Parathyroid adenoma (tissue), 2 donors: ENCODE results near the gene NHERF1.

Experiments
- H2AFZ ChIP-seq: fragments of 300-600 bp; sonication (generic); one replicate; pipeline ENCODE4 v1.7.0; 2017; ENCODE audit warnings: antibody characterized with exemption, mild to moderate bottlenecking
- H3K27ac ChIP-seq: fragments of 300-600 bp; sonication (generic); one replicate; pipeline ENCODE4 v1.7.0; 2017
- H3K27me3 ChIP-seq: fragments of 300-600 bp; sonication (generic); one replicate; pipeline ENCODE4 v1.7.0; 2017; ENCODE audit warnings: low read length; ENCODE audit not compliant: control insufficient read depth, insufficient read depth
- H3K36me3 ChIP-seq: fragments of 300-600 bp; sonication (generic); one replicate; pipeline ENCODE4 v1.7.0; 2017; ENCODE audit warnings: low read length; ENCODE audit not compliant: control insufficient read depth, insufficient read depth
- H3K4me1 ChIP-seq: fragments of 300-600 bp; sonication (generic); one replicate; pipeline ENCODE4 v1.7.0; 2017; ENCODE audit warnings: control low read depth
- H3K4me2 ChIP-seq: fragments of 300-600 bp; sonication (generic); one replicate; pipeline ENCODE4 v1.7.0; 2017; ENCODE audit warnings: low read length
- H3K4me3 ChIP-seq: fragments of 300-600 bp; sonication (generic); one replicate; pipeline ENCODE4 v1.7.0; 2017; ENCODE audit warnings: low read depth, low read length
- H3K79me2 ChIP-seq: fragments of 300-600 bp; sonication (generic); one replicate; pipeline ENCODE4 v1.7.0; 2017; ENCODE audit warnings: control low read depth
- H3K9ac ChIP-seq: fragments of 300-600 bp; sonication (generic); one replicate; pipeline ENCODE4 v1.7.0; 2017; ENCODE audit warnings: mild to moderate bottlenecking
- H3K9me3 ChIP-seq: fragments of 300-600 bp; sonication (generic); one replicate; pipeline ENCODE4 v1.7.0; 2017; ENCODE audit warnings: low read length; ENCODE audit not compliant: control insufficient read depth
- CTCF ChIP-seq: fragments of 300-600 bp; sonication (generic); IDR thresholded peaks from one replicate; pipeline ENCODE4 v1.7.0; 2017; ENCODE audit warnings: antibody characterized with exemption, mild to moderate bottlenecking
- donor health status: primary hyperparathyroidism.

NHERF1 gene

GRCh38 chr17:74776044-74776962, 27.9 kb downstream of the NHERF1 start, which contains the start of gene NAT9:
NAT9 (minus strand) TSS chr17:74776345; CDS start chr17:74775698, 647 bp downstream.
- no peak for TF ChIP-seq CTCF
- Histone ChIP-seq H3K4me1 (peaks cover 9% of the 10 kb centered on the region), H3K27ac (no peak within 1 kb of the TSS)

GRCh38 chr17:74776990-74777389, 28.6 kb downstream of the NHERF1 start:
- Histone ChIP-seq H3K36me3 (no peaks in the 10 kb centered on the region), H3K27ac (no peak overlapping the region), H3K4me1 (peaks cover 9% of the 10 kb centered on the region)

More at GRCh38 chr17:74776044-74776962, 27.9 kb downstream of the NHERF1 start, which contains the start of gene NAT9:
- H3K36me3 ChIP-seq: no peaks in the 10 kb centered on the region
- no peaks in the 10 kb centered on the region for H3K9me3 ChIP-seq
- peak within 1 kb of the TSS; percentile 80 for H2AFZ ChIP-seq
- H3K4me3 ChIP-seq: peak within 1 kb of the TSS; percentile 86
- H3K27me3 ChIP-seq: no peaks in the 10 kb centered on the region
- H3K79me2 ChIP-seq: peaks cover 14% of the 10 kb centered on the region
- H3K4me2 ChIP-seq: peak within 1 kb of the TSS; percentile 90
- peak within 1 kb of the TSS; percentile 25 for H3K9ac ChIP-seq

GRCh38 chr17:74777901-74778515, 29.6 kb downstream of the NHERF1 start:
- Histone ChIP-seq H3K27me3 (no peaks in the 10 kb centered on the region), H3K4me1 (peaks cover 9% of the 10 kb centered on the region), H3K9ac (no peak overlapping the region), H3K4me2 (no peak overlapping the region), H3K9me3 (no peaks in the 10 kb centered on the region), H3K4me3 (no peak overlapping the region), H3K27ac (no peak overlapping the region), H2AFZ (no peak overlapping the region), H3K36me3 (no peaks in the 10 kb centered on the region), H3K79me2 (peaks cover 15% of the 10 kb centered on the region)
- TF ChIP-seq CTCF: no peak

More at GRCh38 chr17:74776990-74777389, 28.6 kb downstream of the NHERF1 start:
- Histone ChIP-seq H3K9me3 (no peaks in the 10 kb centered on the region), H3K4me2 (peak overlapping the region; percentile 69), H3K27me3 (no peaks in the 10 kb centered on the region), H3K79me2 (peaks cover 15% of the 10 kb centered on the region), H2AFZ (peak overlapping the region; percentile 80), H3K4me3 (peak overlapping the region; percentile 86), H3K9ac (no peak overlapping the region)
- TF ChIP-seq CTCF: no peak

- Histone ChIP-seq H3K4me3 (no peak overlapping the region), H3K9me3 (no peaks in the 10 kb centered on the region), H2AFZ (no peak overlapping the region), H3K36me3 (no peaks in the 10 kb centered on the region), H3K27ac (no peak overlapping the region), H3K4me1 (peaks cover 9% of the 10 kb centered on the region), H3K27me3 (no peaks in the 10 kb centered on the region), H3K9ac (no peak overlapping the region), H3K79me2 (peaks cover 15% of the 10 kb centered on the region), H3K4me2 (no peak overlapping the region)
- no peak for TF ChIP-seq CTCF
These were observed 30.5 kb downstream of the NHERF1 start for GRCh38 chr17:74778960-74779359.
